Lower leg skin (tissue), 3 donors: Measurements from ENCODE around the gene CISH.

Experiments used
- POLR2A ChIP-seq, 2 donors: fragments of 450-650 bp; IDR thresholded peaks; one replicate each; pipeline ENCODE4 v1.6.1; 2016 to 2017; ENCODE audit warnings: antibody characterized with exemption in 2 of 2, mild to moderate bottlenecking in 1 of 2, moderate library complexity in 1 of 2
- TF ChIP-seq, protein P1 (sequence below), 3 donors: fragments of 450-650 bp; IDR thresholded peaks; one replicate each; pipeline ENCODE4 v1.5.1; 2016; ENCODE audit warnings: antibody characterized with exemption in 3 of 3, mild to moderate bottlenecking in 3 of 3, moderate library complexity in 2 of 3

DNA sequence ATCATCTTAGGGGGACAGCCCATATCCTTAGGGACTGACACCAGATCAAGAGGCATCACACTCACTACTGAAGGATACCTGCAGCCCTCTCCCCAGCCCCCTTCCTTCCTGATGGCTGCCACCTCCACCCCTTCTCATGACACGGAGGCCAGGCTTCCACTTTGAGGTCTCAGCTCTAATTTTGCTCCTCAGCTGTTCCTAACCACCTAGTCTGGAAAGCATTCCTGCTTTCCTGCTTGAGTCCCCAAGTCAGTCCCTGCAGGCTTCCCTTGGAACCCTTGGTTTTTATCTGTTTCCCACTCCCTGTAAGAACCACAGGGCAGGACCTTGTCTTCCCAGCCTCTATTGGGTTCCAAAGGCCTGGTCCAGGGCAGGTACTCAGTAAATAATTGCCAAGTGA is 47.3 kb downstream of the CISH start:
- TF ChIP-seq, protein P1, sequence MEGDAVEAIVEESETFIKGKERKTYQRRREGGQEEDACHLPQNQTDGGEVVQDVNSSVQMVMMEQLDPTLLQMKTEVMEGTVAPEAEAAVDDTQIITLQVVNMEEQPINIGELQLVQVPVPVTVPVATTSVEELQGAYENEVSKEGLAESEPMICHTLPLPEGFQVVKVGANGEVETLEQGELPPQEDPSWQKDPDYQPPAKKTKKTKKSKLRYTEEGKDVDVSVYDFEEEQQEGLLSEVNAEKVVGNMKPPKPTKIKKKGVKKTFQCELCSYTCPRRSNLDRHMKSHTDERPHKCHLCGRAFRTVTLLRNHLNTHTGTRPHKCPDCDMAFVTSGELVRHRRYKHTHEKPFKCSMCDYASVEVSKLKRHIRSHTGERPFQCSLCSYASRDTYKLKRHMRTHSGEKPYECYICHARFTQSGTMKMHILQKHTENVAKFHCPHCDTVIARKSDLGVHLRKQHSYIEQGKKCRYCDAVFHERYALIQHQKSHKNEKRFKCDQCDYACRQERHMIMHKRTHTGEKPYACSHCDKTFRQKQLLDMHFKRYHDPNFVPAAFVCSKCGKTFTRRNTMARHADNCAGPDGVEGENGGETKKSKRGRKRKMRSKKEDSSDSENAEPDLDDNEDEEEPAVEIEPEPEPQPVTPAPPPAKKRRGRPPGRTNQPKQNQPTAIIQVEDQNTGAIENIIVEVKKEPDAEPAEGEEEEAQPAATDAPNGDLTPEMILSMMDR (IDR thresholded peaks at IDR 0.05) = no peak
- TF ChIP-seq POLR2A (IDR thresholded peaks at IDR 0.05) = no peak
